HepG2 (cell line): ENCODE results near the gene KMT2D. TPM values are rescaled to one million over a fixed set of nuclear protein-coding genes. Genes with fewer than 3 reads are reported as not detected.

Experiments
- ARHGAP35 ChIP-seq: sonication (generic); formaldehyde crosslinking; IDR thresholded peaks from 2 replicates; pipeline ENCODE4 v1.9.0; 2022; ENCODE audit warnings: mild to moderate bottlenecking, inconsistent platforms, moderate library complexity, missing genetic modification reagents, borderline replicate concordance
- GPBP1L1 ChIP-seq: sonication (generic); formaldehyde crosslinking; IDR thresholded peaks from 2 replicates; pipeline ENCODE4 v1.5.0; 2020; ENCODE audit warnings: mild to moderate bottlenecking, missing genetic modification reagents
- PBX3 ChIP-seq: sonication (generic); formaldehyde crosslinking; IDR thresholded peaks from 2 replicates; pipeline ENCODE4 v1.8.1; 2023; ENCODE audit warnings: missing genetic modification reagents, inconsistent platforms, borderline replicate concordance
- SP2 ChIP-seq: sonication (generic); formaldehyde crosslinking; IDR thresholded peaks from 2 replicates; pipeline ENCODE4 v1.5.1; 2020; ENCODE audit warnings: mild to moderate bottlenecking, missing genetic modification reagents
- YY1 ChIP-seq: IDR thresholded peaks from 2 replicates; pipeline ENCODE4 v1.6.1; 2011; ENCODE audit warnings: low read length, low read depth, moderate library complexity, mild to moderate bottlenecking; ENCODE audit not compliant: insufficient read depth, insufficient replicate concordance
- ZNF563 ChIP-seq: sonication (generic); formaldehyde crosslinking; IDR thresholded peaks from 2 replicates; pipeline ENCODE4 v1.8.0; 2022; ENCODE audit warnings: mild to moderate bottlenecking, moderate library complexity, missing genetic modification reagents
- ZNF569 ChIP-seq: sonication (generic); formaldehyde crosslinking; IDR thresholded peaks from 2 replicates; pipeline ENCODE4 v1.5.0; 2020; ENCODE audit warnings: mild to moderate bottlenecking, missing genetic modification reagents, moderate library complexity, borderline replicate concordance
- ZNF615 ChIP-seq: sonication (generic); formaldehyde crosslinking; IDR thresholded peaks from 2 replicates; pipeline ENCODE4 v1.5.0; 2020; ENCODE audit warnings: mild to moderate bottlenecking, missing genetic modification reagents, borderline replicate concordance
- ZNF678 ChIP-seq: sonication (generic); formaldehyde crosslinking; IDR thresholded peaks from 2 replicates; pipeline ENCODE4 v1.4.0; 2020; ENCODE audit warnings: mild to moderate bottlenecking, missing genetic modification reagents
- ZXDC ChIP-seq: sonication (generic); formaldehyde crosslinking; IDR thresholded peaks from 2 replicates; pipeline ENCODE4 v1.5.0; 2020; ENCODE audit warnings: mild to moderate bottlenecking, missing genetic modification reagents
- polyA plus RNA-seq, 8 experiments: library from polyadenylated mRNA; depleted of rRNA in 3 of 8; stranded (reverse) in 7 of 8; unstranded in 1 of 8; fragments of >200 nt; fragmentation: Illumina TruSeq in 4 of 8; extraction: Trizol in 4 of 8; gene quantifications; 2 replicates each; pipeline versions ENCODE4 v1.2.1 to v1.2.3, GENCODE V29; 2011 to 2016; ENCODE audit warnings: low read depth in 4 of 8, missing spikeins in 1 of 8, mixed read lengths in 1 of 8; ENCODE audit not compliant: insufficient read depth in 1 of 8
- total RNA-seq, 5 experiments: library from RNA; depleted of rRNA; stranded (reverse); fragments of >200 nt; fragmentation: Illumina TruSeq; extraction: Trizol; gene quantifications; 2 replicates each; pipeline ENCODE4 v1.2.3, GENCODE V29; 2016; ENCODE audit warnings: low read depth in 1 of 5
- TF ChIP-seq, protein P1 (sequence below): sonication (generic); formaldehyde crosslinking; IDR thresholded peaks from 2 replicates; pipeline ENCODE4 v1.4.0; 2020; ENCODE audit warnings: missing genetic modification reagents, borderline replicate concordance
- TF ChIP-seq, protein P2 (sequence below): sonication (generic); formaldehyde crosslinking; IDR thresholded peaks from 2 replicates; pipeline ENCODE4 v1.4.0; 2020; ENCODE audit warnings: low read depth, mild to moderate bottlenecking, missing genetic modification reagents
- TF ChIP-seq, protein P3 (sequence below): sonication (generic); formaldehyde crosslinking; IDR thresholded peaks from 2 replicates; pipeline ENCODE4 v1.5.0; 2020; ENCODE audit warnings: missing genetic modification reagents
- TF ChIP-seq, protein P4 (sequence below): sonication (generic); formaldehyde crosslinking; IDR thresholded peaks from 2 replicates; pipeline ENCODE4 v1.5.0; 2020; ENCODE audit warnings: mild to moderate bottlenecking, missing genetic modification reagents, borderline replicate concordance

Gene KMT2D
- total and polyA plus RNA-seq, 2 of the 13 experiments (the other 11 are each of a cell fraction or from before 2014, with no cell fraction given), result 8.1 to 10.4 TPM

GRCh38 chr12:49069507-49070346 is 9.1 kb upstream of the KMT2D start, which contains the start of gene RHEBL1 (continued):
- TF ChIP-seq, protein P1, sequence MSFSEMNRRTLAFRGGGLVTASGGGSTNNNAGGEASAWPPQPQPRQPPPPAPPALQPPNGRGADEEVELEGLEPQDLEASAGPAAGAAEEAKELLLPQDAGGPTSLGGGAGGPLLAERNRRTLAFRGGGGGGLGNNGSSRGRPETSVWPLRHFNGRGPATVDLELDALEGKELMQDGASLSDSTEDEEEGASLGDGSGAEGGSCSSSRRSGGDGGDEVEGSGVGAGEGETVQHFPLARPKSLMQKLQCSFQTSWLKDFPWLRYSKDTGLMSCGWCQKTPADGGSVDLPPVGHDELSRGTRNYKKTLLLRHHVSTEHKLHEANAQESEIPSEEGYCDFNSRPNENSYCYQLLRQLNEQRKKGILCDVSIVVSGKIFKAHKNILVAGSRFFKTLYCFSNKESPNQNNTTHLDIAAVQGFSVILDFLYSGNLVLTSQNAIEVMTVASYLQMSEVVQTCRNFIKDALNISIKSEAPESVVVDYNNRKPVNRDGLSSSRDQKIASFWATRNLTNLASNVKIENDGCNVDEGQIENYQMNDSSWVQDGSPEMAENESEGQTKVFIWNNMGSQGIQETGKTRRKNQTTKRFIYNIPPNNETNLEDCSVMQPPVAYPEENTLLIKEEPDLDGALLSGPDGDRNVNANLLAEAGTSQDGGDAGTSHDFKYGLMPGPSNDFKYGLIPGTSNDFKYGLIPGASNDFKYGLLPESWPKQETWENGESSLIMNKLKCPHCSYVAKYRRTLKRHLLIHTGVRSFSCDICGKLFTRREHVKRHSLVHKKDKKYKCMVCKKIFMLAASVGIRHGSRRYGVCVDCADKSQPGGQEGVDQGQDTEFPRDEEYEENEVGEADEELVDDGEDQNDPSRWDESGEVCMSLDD, result no peak
- TF ChIP-seq, protein P2, sequence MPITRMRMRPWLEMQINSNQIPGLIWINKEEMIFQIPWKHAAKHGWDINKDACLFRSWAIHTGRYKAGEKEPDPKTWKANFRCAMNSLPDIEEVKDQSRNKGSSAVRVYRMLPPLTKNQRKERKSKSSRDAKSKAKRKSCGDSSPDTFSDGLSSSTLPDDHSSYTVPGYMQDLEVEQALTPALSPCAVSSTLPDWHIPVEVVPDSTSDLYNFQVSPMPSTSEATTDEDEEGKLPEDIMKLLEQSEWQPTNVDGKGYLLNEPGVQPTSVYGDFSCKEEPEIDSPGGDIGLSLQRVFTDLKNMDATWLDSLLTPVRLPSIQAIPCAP (CRISPR knock-in tag), result no peak
- TF ChIP-seq PBX3 (CRISPR knock-in tag) (no peak), YY1 (no peak), ZXDC (no peak), ZNF615 (no peak), SP2 (CRISPR knock-in tag) (peak; percentile 64), ZNF563 (0 out of 2 replicates have a peak, but pooled peaks have one; percentile 43), ARHGAP35 (CRISPR knock-in tag) (peak; percentile 28; the same call in 1 of the 2 replicates), ZNF569 (CRISPR knock-in tag) (no peak), GPBP1L1 (CRISPR knock-in tag) (no peak), ZNF678 (no peak)
- TF ChIP-seq, protein P3, sequence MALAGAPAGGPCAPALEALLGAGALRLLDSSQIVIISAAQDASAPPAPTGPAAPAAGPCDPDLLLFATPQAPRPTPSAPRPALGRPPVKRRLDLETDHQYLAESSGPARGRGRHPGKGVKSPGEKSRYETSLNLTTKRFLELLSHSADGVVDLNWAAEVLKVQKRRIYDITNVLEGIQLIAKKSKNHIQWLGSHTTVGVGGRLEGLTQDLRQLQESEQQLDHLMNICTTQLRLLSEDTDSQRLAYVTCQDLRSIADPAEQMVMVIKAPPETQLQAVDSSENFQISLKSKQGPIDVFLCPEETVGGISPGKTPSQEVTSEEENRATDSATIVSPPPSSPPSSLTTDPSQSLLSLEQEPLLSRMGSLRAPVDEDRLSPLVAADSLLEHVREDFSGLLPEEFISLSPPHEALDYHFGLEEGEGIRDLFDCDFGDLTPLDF, result no peak; the same call in 1 of the 2 replicates
- TF ChIP-seq, protein P4, sequence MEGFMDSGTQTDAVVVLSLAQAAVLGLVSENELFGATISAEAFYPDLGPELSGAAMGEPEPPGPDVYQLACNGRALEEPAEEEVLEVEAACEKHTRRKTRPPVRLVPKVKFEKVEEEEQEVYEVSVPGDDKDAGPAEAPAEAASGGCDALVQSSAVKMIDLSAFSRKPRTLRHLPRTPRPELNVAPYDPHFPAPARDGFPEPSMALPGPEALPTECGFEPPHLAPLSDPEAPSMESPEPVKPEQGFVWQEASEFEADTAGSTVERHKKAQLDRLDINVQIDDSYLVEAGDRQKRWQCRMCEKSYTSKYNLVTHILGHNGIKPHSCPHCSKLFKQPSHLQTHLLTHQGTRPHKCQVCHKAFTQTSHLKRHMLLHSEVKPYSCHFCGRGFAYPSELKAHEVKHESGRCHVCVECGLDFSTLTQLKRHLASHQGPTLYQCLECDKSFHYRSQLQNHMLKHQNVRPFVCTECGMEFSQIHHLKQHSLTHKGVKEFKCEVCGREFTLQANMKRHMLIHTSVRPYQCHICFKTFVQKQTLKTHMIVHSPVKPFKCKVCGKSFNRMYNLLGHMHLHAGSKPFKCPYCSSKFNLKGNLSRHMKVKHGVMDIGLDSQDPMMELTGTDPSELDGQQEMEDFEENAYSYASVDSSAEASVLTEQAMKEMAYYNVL (CRISPR knock-in tag), result no peak; the same call in 1 of the 2 replicates
